Measurements from ENCODE around the gene TXNDC12.
A peak's percentile ranks its signal among the peaks of the same experiment; 100 is the strongest.

TXNDC12 gene

GRCh38 chr1:52055066-52055865 is at the start of gene TXNDC12 (continued):
- peak; percentile 22; the same call in 1 of the 2 replicates for TF ChIP-seq PRDM4 (tag by site-specific recombination; IDR thresholded peaks at IDR 0.05)
- no peak for TF ChIP-seq ZBTB7A (tag by site-specific recombination; IDR thresholded peaks at IDR 0.05; ENCODE audit: low read depth)
- 0 out of 2 replicates have a peak, but pooled peaks have one; percentile 40 for TF ChIP-seq ZNF664 (tag by site-specific recombination; IDR thresholded peaks at IDR 0.05)
- TF ChIP-seq ATF2 (tag by site-specific recombination; IDR thresholded peaks at IDR 0.05; ENCODE audit: low read depth) = peak; percentile 47
- 0 out of 2 replicates have a peak, but pooled peaks have one; percentile 37 for TF ChIP-seq ZBTB6 (tag by site-specific recombination; IDR thresholded peaks at IDR 0.05)
- no peak for TF ChIP-seq ZNF624 (tag by site-specific recombination; IDR thresholded peaks at IDR 0.05)
- no peak for TF ChIP-seq ZNF214 (tag by site-specific recombination; IDR thresholded peaks at IDR 0.05; ENCODE audit: borderline replicate concordance)
- TF ChIP-seq ZNF404 (tag by site-specific recombination; IDR thresholded peaks at IDR 0.05) = no peak
- TF ChIP-seq ZNF548 (tag by site-specific recombination; IDR thresholded peaks at IDR 0.05) = no peak
- no peak for TF ChIP-seq ZFP3 (tag by site-specific recombination; IDR thresholded peaks at IDR 0.05; ENCODE audit: low read depth)
- no peak for TF ChIP-seq ZNF837 (tag by site-specific recombination; IDR thresholded peaks at IDR 0.05)
- TF ChIP-seq PRDM6 (tag by site-specific recombination; IDR thresholded peaks at IDR 0.05) = no peak; the same call in 1 of the 2 replicates
- peak; percentile 77 for TF ChIP-seq PATZ1 (tag by site-specific recombination; IDR thresholded peaks at IDR 0.05)
- TF ChIP-seq ZNF266 (tag by site-specific recombination; IDR thresholded peaks at IDR 0.05; ENCODE audit: low read depth) = 0 out of 2 replicates have a peak, but pooled peaks have one; percentile 4
- peak; percentile 61; the same call in 1 of the 2 replicates for TF ChIP-seq TRIM28 (IDR thresholded peaks at IDR 0.05; ENCODE audit: borderline replicate concordance, low read length)
- no peak for TF ChIP-seq ZNF701 (tag by site-specific recombination; IDR thresholded peaks at IDR 0.05)
- no peak for TF ChIP-seq ZNF121 (tag by site-specific recombination; IDR thresholded peaks at IDR 0.05)
- no peak for TF ChIP-seq ZNF202 (tag by site-specific recombination; IDR thresholded peaks at IDR 0.05; ENCODE audit: borderline replicate concordance)
- peak; percentile 56 for TF ChIP-seq ZNF692 (tag by site-specific recombination; IDR thresholded peaks at IDR 0.05)
- no peak for TF ChIP-seq ZNF112 (tag by site-specific recombination; IDR thresholded peaks at IDR 0.05)
- no peak for TF ChIP-seq ZNF596 (tag by site-specific recombination; IDR thresholded peaks at IDR 0.05)
- peak; percentile 46; the same call in 1 of the 2 replicates for TF ChIP-seq PRDM1 (tag by site-specific recombination; IDR thresholded peaks at IDR 0.05)
- TF ChIP-seq MEIS1 (CRISPR knock-in tag; IDR thresholded peaks at IDR 0.05; ENCODE audit: borderline replicate concordance) = no peak
- TF ChIP-seq ZBTB26 (tag by site-specific recombination; optimal IDR thresholded peaks at IDR 0.05) = peak; percentile 72
- TF ChIP-seq TCF7L2 (IDR thresholded peaks at IDR 0.05; ENCODE audit: borderline replicate concordance, low read depth, low read length) = no peak
- TF ChIP-seq ZNF311 (tag by site-specific recombination; IDR thresholded peaks at IDR 0.05; ENCODE audit: borderline replicate concordance) = no peak
- no peak for TF ChIP-seq GLI4 (tag by site-specific recombination; IDR thresholded peaks at IDR 0.05)
- TF ChIP-seq SALL2 (tag by site-specific recombination; IDR thresholded peaks at IDR 0.05; ENCODE audit: borderline replicate concordance) = no peak
